HG02981 (cell line): ENCODE results near the gene FAM90A1.
"Not testable (repeated sequence)": the region's sequence is repeated elsewhere in the genome, so short reads cannot be mapped to it uniquely, and the experiment has no call there.

Experiments used
- ATAC-seq: cut with Tn5 transposase; IDR thresholded peaks from one replicate; pipeline ENCODE4 v1.9.1; 2021; ENCODE audit warnings: mild to moderate bottlenecking, moderate library complexity; ENCODE audit not compliant: unreplicated experiment

Gene FAM90A1

GRCh38 chr12:8179989-8180585 lies 47.3 kb downstream of the FAM90A1 start:
- ATAC-seq, result not testable (repeated sequence)

GRCh38 chr12:8172911-8173310 lies 54.5 kb downstream of the FAM90A1 start:
- not testable (repeated sequence) for ATAC-seq
